ENCODE measurements around the gene C17orf113. TPM values are rescaled to one million over a fixed set of nuclear protein-coding genes. Genes with fewer than 3 reads are reported as not detected.

Gene C17orf113
- total and polyA plus RNA-seq, 2 of the 13 experiments (the other 11 are each of a cell fraction or from before 2014, with no cell fraction given) = 0.87 to 1.1 TPM

DNA sequence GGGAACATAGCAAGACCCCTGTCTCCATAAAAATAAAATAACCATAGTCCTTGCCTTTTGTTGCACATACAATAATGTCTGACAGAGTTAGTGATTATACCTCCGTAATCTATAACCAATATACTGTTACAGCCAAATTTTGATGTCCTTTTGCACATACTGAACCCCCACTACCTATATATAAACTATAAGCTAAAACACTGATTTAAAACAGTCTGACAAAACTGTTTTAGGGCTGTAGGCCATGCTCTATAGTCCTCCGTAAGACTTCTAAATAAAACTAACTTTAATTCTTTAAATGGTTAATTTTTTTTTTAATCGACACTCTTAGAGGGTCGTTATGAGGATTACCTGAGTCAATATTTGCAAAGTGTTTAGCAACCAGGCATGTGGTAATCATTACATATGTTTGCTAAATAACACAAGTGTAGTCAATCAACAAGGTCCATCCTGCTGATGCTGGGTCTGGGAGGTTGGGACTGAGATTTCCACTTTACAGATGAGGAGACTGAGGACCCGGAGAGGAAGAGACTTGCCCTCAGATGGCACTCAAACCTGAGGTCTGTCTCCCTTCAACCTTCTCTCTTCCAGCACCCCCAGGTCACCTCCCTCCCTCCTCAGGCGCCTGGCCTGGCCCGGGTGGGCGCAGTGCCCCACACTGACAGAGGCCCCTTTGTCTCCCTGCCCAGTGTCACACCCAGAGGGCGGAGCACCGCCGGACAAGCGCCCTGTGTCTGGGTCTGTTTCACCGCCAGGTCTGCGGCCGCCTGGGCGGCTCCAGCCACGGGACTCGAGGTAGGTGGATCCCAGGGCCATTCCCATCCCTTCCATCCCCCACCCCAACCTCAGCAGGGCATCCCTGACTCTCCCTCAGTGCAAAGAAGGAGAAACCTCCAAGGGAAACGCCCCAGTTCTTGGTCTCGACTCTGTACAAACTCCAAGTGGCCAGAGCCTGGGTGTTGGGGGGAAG, 37.6 kb upstream of the C17orf113 start (continued):
- TF ChIP-seq, protein P1, sequence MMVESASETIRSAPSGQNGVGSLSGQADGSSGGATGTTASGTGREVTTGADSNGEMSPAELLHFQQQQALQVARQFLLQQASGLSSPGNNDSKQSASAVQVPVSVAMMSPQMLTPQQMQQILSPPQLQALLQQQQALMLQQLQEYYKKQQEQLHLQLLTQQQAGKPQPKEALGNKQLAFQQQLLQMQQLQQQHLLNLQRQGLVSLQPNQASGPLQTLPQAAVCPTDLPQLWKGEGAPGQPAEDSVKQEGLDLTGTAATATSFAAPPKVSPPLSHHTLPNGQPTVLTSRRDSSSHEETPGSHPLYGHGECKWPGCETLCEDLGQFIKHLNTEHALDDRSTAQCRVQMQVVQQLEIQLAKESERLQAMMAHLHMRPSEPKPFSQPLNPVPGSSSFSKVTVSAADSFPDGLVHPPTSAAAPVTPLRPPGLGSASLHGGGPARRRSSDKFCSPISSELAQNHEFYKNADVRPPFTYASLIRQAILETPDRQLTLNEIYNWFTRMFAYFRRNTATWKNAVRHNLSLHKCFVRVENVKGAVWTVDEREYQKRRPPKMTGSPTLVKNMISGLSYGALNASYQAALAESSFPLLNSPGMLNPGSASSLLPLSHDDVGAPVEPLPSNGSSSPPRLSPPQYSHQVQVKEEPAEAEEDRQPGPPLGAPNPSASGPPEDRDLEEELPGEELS (CRISPR knock-in tag; IDR thresholded peaks at IDR 0.05) = peak; percentile 83
- TF ChIP-seq ZBTB38 (CRISPR knock-in tag; IDR thresholded peaks at IDR 0.05) = 0 out of 2 replicates have a peak, but pooled peaks have one; percentile 30
- TF ChIP-seq, protein P2, sequence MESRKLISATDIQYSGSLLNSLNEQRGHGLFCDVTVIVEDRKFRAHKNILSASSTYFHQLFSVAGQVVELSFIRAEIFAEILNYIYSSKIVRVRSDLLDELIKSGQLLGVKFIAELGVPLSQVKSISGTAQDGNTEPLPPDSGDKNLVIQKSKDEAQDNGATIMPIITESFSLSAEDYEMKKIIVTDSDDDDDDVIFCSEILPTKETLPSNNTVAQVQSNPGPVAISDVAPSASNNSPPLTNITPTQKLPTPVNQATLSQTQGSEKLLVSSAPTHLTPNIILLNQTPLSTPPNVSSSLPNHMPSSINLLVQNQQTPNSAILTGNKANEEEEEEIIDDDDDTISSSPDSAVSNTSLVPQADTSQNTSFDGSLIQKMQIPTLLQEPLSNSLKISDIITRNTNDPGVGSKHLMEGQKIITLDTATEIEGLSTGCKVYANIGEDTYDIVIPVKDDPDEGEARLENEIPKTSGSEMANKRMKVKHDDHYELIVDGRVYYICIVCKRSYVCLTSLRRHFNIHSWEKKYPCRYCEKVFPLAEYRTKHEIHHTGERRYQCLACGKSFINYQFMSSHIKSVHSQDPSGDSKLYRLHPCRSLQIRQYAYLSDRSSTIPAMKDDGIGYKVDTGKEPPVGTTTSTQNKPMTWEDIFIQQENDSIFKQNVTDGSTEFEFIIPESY (CRISPR knock-in tag; IDR thresholded peaks at IDR 0.05) = 0 out of 2 replicates have a peak, but pooled peaks have one; percentile 16
- peak; percentile 54; the same call in 1 of the 2 replicates for TF ChIP-seq ZNF350 (CRISPR knock-in tag; IDR thresholded peaks at IDR 0.05; ENCODE audit: borderline replicate concordance, low read depth)
- TF ChIP-seq, protein P3, sequence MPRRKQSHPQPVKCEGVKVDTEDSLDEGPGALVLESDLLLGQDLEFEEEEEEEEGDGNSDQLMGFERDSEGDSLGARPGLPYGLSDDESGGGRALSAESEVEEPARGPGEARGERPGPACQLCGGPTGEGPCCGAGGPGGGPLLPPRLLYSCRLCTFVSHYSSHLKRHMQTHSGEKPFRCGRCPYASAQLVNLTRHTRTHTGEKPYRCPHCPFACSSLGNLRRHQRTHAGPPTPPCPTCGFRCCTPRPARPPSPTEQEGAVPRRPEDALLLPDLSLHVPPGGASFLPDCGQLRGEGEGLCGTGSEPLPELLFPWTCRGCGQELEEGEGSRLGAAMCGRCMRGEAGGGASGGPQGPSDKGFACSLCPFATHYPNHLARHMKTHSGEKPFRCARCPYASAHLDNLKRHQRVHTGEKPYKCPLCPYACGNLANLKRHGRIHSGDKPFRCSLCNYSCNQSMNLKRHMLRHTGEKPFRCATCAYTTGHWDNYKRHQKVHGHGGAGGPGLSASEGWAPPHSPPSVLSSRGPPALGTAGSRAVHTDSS (CRISPR knock-in tag; conservative IDR thresholded peaks at IDR 0.05) = no peak
- TF ChIP-seq, protein P4, sequence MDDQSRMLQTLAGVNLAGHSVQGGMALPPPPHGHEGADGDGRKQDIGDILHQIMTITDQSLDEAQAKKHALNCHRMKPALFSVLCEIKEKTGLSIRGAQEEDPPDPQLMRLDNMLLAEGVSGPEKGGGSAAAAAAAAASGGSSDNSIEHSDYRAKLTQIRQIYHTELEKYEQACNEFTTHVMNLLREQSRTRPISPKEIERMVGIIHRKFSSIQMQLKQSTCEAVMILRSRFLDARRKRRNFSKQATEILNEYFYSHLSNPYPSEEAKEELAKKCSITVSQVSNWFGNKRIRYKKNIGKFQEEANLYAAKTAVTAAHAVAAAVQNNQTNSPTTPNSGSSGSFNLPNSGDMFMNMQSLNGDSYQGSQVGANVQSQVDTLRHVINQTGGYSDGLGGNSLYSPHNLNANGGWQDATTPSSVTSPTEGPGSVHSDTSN (CRISPR knock-in tag; IDR thresholded peaks at IDR 0.05; ENCODE audit: borderline replicate concordance) = no peak
- TF ChIP-seq TSC22D2 (CRISPR knock-in tag; IDR thresholded peaks at IDR 0.05; ENCODE audit: borderline replicate concordance) = 0 out of 2 replicates have a peak, but pooled peaks have one; percentile 38
- peak; percentile 34 for TF ChIP-seq PHF8 (CRISPR knock-in tag; IDR thresholded peaks at IDR 0.05)
- TF ChIP-seq MED1 (CRISPR knock-in tag; IDR thresholded peaks at IDR 0.05) = 0 out of 2 replicates have a peak, but pooled peaks have one; percentile 15
- TF ChIP-seq MYC (CRISPR knock-in tag; IDR thresholded peaks at IDR 0.05; ENCODE audit: borderline replicate concordance) = peak; percentile 66; the same call in 1 of the 2 replicates
- no peak for TF ChIP-seq ZNF326 (CRISPR knock-in tag; IDR thresholded peaks at IDR 0.05; ENCODE audit: borderline replicate concordance)
- no peak for TF ChIP-seq FOXM1 (CRISPR knock-in tag; IDR thresholded peaks at IDR 0.05)
- no peak for TF ChIP-seq ZNF274 (CRISPR knock-in tag; IDR thresholded peaks at IDR 0.05)
- TF ChIP-seq, protein P5, sequence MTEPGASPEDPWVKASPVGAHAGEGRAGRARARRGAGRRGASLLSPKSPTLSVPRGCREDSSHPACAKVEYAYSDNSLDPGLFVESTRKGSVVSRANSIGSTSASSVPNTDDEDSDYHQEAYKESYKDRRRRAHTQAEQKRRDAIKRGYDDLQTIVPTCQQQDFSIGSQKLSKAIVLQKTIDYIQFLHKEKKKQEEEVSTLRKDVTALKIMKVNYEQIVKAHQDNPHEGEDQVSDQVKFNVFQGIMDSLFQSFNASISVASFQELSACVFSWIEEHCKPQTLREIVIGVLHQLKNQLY (CRISPR knock-in tag; IDR thresholded peaks at IDR 0.05) = peak; percentile 67; the same call in 1 of the 2 replicates
- peak; percentile 80 for TF ChIP-seq HIVEP1 (CRISPR knock-in tag; IDR thresholded peaks at IDR 0.05)
- TF ChIP-seq, protein P6, sequence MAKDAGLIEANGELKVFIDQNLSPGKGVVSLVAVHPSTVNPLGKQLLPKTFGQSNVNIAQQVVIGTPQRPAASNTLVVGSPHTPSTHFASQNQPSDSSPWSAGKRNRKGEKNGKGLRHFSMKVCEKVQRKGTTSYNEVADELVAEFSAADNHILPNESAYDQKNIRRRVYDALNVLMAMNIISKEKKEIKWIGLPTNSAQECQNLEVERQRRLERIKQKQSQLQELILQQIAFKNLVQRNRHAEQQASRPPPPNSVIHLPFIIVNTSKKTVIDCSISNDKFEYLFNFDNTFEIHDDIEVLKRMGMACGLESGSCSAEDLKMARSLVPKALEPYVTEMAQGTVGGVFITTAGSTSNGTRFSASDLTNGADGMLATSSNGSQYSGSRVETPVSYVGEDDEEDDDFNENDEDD (CRISPR knock-in tag; IDR thresholded peaks at IDR 0.05; ENCODE audit: borderline replicate concordance) = peak; percentile 29; the same call in 1 of the 2 replicates
- TF ChIP-seq ZNF839 (CRISPR knock-in tag; IDR thresholded peaks at IDR 0.05; ENCODE audit: borderline replicate concordance) = no peak

All from HepG2 (cell line).